Transverse colon (tissue), 4 donors: ENCODE measurements around the gene LHX3. TPM values are rescaled to one million over a fixed set of nuclear protein-coding genes. Genes with fewer than 3 reads are reported as not detected.

ENCODE experiments used
- DNase-seq: peaks from one replicate; pipeline ENCODE4 v3.0.0-alpha.2; 2019
- H3K27ac ChIP-seq, 4 donors: fragments of 200-600 bp; sonication (generic); 2 replicates each; pipeline ENCODE4 v1.5.1; 2016 to 2018; ENCODE audit warnings: inconsistent platforms in 4 of 4
- H3K27me3 ChIP-seq: fragments of 200-600 bp; sonication (generic); 2 replicates; pipeline ENCODE4 v1.5.1; 2017; ENCODE audit warnings: inconsistent platforms
- H3K36me3 ChIP-seq, 4 donors: fragments of 200-600 bp; sonication (generic); 2 replicates each; pipeline ENCODE4 v1.5.1; 2017 to 2019; ENCODE audit warnings: inconsistent platforms in 4 of 4
- H3K4me1 ChIP-seq, 4 donors: fragments of 200-600 bp; sonication (generic); 2 replicates each; pipeline ENCODE4 v1.5.1; 2017 to 2020; ENCODE audit warnings: inconsistent platforms in 4 of 4
- H3K4me3 ChIP-seq, 4 donors: fragments of 200-600 bp; sonication (generic); 1 replicate in 1 of 4; 2 replicates in 3 of 4; pipeline versions ENCODE4 v1.5.1 to v1.6.1; 2017 to 2019; ENCODE audit warnings: inconsistent platforms in 4 of 4
- H3K9me3 ChIP-seq, 2 donors: fragments of 200-600 bp; sonication (generic); 2 replicates each; pipeline ENCODE4 v1.5.1; 2017 to 2019; ENCODE audit warnings: inconsistent platforms in 2 of 2
- EP300 ChIP-seq: sonication (generic); formaldehyde crosslinking; IDR thresholded peaks from one replicate; pipeline ENCODE4 v1.6.1; 2017; ENCODE audit warnings: antibody characterized with exemption, low read depth
- POLR2A ChIP-seq: fragments of 450-650 bp; IDR thresholded peaks from one replicate; pipeline ENCODE4 v1.6.1; 2016; ENCODE audit warnings: antibody characterized with exemption, mild to moderate bottlenecking, moderate library complexity
- POLR2AphosphoS5 ChIP-seq, 3 donors: sonication (generic); formaldehyde crosslinking; IDR thresholded peaks; one replicate each; pipeline ENCODE4 v1.6.1; 2016; ENCODE audit warnings: antibody characterized with exemption in 3 of 3
- WGBS, 2 donors: methylation state at CpG; one replicate each; pipeline ENCODE4 v1.1.5; 2018; ENCODE audit warnings: low coverage in 1 of 2; 5-methylcytosine and 5-hydroxymethylcytosine counted together
- in situ Hi-C, 4 donors: fragments of 200-750 bp; cut with MboI; loops; one replicate each; pipeline versions ENCODE4 v1.15.0 to v1.15.1; 2017; ENCODE audit warnings: low sequenced_read_pairs in 3 of 4, low pct_ligation_motif_present in 1 of 4, low pct_unique_long_range_greater_than_20kb in 1 of 4
- intact Hi-C: fragments of 100-400 bp; cut with DNase I; formaldehyde crosslinking; loops from one replicate; pipeline ENCODE4 v1.15.1; 2023; ENCODE audit warnings: low total_unique reads
- total RNA-seq, 4 donors: library from RNA; depleted of rRNA; stranded (reverse); fragments of >200 nt; gene quantifications; one replicate each; pipeline ENCODE4 v1.1.0, GENCODE V29; 2016
- TF ChIP-seq, protein P1 (sequence below), 5 experiments: fragments of 200-600 bp in 3 of 5; fragments of 450-650 bp in 2 of 5; sonication (generic) in 3 of 5; IDR thresholded peaks; 1 replicate in 2 of 5; 2 replicates in 3 of 5; pipeline ENCODE4 v1.5.1; 2016 to 2017; ENCODE audit warnings: antibody characterized with exemption in 5 of 5, inconsistent platforms in 3 of 5, mild to moderate bottlenecking in 2 of 5, moderate library complexity in 1 of 5

The LHX3 gene
- total RNA-seq, 4 donors from 2014 or later, result not detected

DNA sequence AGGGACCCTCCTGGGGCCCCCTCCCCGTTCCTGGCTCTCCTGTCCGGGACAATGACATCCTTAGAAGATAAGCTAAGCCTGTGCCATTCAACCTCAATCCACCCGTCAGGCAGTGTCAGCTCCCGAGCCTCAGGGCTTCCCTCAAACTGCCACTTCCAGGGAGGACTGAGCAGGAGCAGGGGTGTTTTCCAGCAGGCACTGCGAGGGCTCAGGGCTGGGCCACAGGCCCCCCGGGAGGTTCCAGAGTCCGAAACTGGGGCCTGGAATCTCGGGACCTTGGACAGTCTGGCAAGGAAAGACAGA lies 26.2 kb downstream of the LHX3 start:
- in situ Hi-C loops, result loop anchor here in 1 of 4 donors (10.0 kb wide), 1 partner anchor 106 kb away; no protein-coding TSS in a partner anchor
- H3K27ac ChIP-seq, result no peak overlapping the region
- DNase-seq, result no peak
- TF ChIP-seq EP300 (no peak), POLR2AphosphoS5 (IDR thresholded peaks at IDR 0.05) (no peak), POLR2A (no peak)
- TF ChIP-seq, protein P1, sequence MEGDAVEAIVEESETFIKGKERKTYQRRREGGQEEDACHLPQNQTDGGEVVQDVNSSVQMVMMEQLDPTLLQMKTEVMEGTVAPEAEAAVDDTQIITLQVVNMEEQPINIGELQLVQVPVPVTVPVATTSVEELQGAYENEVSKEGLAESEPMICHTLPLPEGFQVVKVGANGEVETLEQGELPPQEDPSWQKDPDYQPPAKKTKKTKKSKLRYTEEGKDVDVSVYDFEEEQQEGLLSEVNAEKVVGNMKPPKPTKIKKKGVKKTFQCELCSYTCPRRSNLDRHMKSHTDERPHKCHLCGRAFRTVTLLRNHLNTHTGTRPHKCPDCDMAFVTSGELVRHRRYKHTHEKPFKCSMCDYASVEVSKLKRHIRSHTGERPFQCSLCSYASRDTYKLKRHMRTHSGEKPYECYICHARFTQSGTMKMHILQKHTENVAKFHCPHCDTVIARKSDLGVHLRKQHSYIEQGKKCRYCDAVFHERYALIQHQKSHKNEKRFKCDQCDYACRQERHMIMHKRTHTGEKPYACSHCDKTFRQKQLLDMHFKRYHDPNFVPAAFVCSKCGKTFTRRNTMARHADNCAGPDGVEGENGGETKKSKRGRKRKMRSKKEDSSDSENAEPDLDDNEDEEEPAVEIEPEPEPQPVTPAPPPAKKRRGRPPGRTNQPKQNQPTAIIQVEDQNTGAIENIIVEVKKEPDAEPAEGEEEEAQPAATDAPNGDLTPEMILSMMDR (IDR thresholded peaks at IDR 0.05), result no peak
- intact Hi-C loops, result no loop called here
- no peaks in the 10 kb centered on the region for H3K9me3 ChIP-seq
- no peak overlapping the region for H3K4me3 ChIP-seq
- H3K36me3 ChIP-seq, result no peaks in the 10 kb centered on the region
- no peaks in the 10 kb centered on the region for H3K4me1 ChIP-seq
- WGBS, 2 donors, result 29% methylated on average over 3 of the region's 8 CpGs; no CpG with 5 or more reads in 1 of the 2 donors
- H3K27me3 ChIP-seq, result peaks cover 43% of the 10 kb centered on the region

DNA sequence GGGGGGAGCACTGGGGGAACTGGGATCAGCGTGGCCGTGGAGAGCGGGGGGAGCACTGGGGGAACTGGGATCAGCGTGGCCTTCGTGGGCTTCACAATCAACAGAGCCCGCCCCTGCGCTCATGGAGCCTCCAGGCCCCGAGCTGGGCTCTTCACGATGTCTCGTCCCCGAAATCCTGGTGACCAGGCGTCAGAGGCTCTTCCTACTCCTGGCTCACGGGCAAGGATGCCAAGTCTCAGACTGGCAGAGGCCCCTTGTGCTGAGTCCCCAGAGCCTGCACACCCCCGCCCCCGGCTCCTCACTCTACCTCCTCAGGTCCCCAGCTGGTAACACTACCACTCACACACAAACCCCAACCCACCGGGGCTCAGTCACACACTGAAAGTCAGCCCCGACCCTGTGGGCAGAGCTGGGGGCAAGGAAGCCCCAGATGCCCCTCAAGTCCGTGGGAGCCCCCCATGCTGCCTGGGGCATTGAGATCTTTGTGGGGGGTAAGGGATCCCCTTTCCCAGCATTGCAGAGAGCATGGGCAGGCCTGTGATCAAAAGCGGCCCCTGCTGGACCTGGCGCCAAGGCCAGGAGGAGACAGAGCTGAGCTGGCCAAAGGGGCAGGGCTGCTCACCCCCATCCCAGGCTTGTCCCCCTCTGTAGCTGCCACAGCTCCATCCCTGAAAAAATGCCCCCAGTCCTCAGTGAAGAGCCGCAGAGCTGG lies 26.7 kb downstream of the LHX3 start:
- TF ChIP-seq, protein P1 (IDR thresholded peaks at IDR 0.05), result no peak
- H3K27ac ChIP-seq, result no peak overlapping the region
- no peak overlapping the region for H3K4me3 ChIP-seq
- WGBS, 2 donors, result 70% methylated on average over 21 of the region's 21 CpGs; no CpG with 5 or more reads in 1 of the 2 donors
- in situ Hi-C loops (loop anchor here in 1 of 4 donors (10.0 kb wide), 1 partner anchor 107 kb away; no protein-coding TSS in a partner anchor), intact Hi-C loops (no loop called here)
- H3K4me1 ChIP-seq, result no peaks in the 10 kb centered on the region
- DNase-seq, result no peak
- H3K27me3 ChIP-seq, result peaks cover 38% of the 10 kb centered on the region
- H3K36me3 ChIP-seq, result no peaks in the 10 kb centered on the region
- H3K9me3 ChIP-seq, result no peaks in the 10 kb centered on the region

DNA sequence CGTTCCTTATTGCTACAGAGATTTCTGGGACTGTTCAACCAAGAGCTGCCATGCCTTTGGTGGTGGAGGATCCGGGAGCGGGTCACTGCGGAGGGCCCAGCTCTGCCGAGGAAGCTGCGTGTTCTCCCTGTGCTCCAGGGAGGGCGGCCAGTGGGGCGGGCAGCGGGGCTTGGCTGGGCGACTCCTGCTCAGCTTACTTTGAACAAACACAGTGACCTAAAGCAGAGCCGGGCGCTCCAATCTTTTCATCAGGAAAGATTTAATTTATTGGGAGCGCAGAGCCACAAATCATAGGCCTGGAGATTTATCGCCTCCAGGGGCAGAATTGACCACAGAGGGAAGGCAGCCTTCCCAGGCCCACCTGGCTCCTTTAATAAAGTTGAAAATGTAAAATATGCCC lies 27.7 kb downstream of the LHX3 start:
- no peak for TF ChIP-seq POLR2A
- TF ChIP-seq, protein P1 (IDR thresholded peaks at IDR 0.05), result no peak
- TF ChIP-seq POLR2AphosphoS5 (IDR thresholded peaks at IDR 0.05), result no peak
- no peak for TF ChIP-seq EP300
- Histone ChIP-seq H3K27ac (no peak overlapping the region), H3K36me3 (no peaks in the 10 kb centered on the region), H3K27me3 (peaks cover 34% of the 10 kb centered on the region), H3K4me1 (no peaks in the 10 kb centered on the region), H3K9me3 (no peaks in the 10 kb centered on the region), H3K4me3 (no peak overlapping the region)
- intact Hi-C loops, result no loop called here
- 75% methylated on average over 14 of the region's 14 CpGs; no CpG with 5 or more reads in 1 of the 2 donors for WGBS, 2 donors
- in situ Hi-C loops, result loop anchor here in 1 of 4 donors (10.0 kb wide), 1 partner anchor 108 kb away; no protein-coding TSS in a partner anchor
- no peak for DNase-seq

DNA sequence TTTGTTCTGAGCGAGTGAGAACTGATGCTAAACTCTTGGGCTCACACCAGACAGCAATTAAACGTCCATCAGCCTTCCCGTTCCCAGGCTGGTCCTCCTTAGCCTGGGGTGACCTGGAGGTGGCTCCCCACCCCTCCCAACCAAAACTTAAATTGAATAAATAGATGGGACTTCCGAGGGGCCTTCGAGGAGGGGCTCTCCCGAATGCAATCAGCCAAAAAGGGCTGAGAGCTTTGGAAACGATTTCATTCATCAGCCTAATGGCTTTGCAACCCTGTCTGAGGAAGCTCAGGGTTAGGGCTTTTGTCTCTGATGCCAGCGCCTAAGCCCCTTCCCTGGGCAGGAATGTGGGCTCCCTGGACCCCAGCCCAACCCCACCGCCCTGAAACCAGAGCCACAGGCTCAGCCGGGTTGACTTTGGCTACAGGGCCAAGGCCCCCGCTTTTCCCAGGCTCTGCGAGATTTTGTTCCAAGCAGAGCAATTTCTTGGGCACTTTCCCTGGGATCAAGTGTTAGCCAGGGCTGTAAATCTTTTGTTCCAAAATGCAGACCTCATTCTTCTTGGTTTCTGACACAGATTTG lies 29.2 kb downstream of the LHX3 start:
- TF ChIP-seq POLR2A (no peak), POLR2AphosphoS5 (IDR thresholded peaks at IDR 0.05) (no peak), EP300 (no peak)
- TF ChIP-seq, protein P1 (IDR thresholded peaks at IDR 0.05), result no peak
- Histone ChIP-seq H3K9me3 (no peaks in the 10 kb centered on the region), H3K27me3 (peaks cover 43% of the 10 kb centered on the region), H3K4me3 (no peak overlapping the region), H3K4me1 (no peaks in the 10 kb centered on the region), H3K27ac (no peak overlapping the region), H3K36me3 (no peaks in the 10 kb centered on the region)
- intact Hi-C loops, result no loop called here
- WGBS, 2 donors, result 43 to 80% methylated on average over 2 to 12 of the region's 12 CpGs
- DNase-seq, result no peak
- in situ Hi-C loops, result loop anchor here in 1 of 4 donors (10.0 kb wide), 1 partner anchor 109 kb away; no protein-coding TSS in a partner anchor
